ENCODE data around the gene ATP8A2.
"Not testable (repeated sequence)": the region's sequence is repeated elsewhere in the genome, so short reads cannot be mapped to it uniquely, and the experiment has no call there.

Gene ATP8A2

GRCh38 chr13:26041444-26041843, 669.7 kb downstream of the ATP8A2 start:
- DNase-seq (ENCODE audit: low spot score) = no peak

DNA sequence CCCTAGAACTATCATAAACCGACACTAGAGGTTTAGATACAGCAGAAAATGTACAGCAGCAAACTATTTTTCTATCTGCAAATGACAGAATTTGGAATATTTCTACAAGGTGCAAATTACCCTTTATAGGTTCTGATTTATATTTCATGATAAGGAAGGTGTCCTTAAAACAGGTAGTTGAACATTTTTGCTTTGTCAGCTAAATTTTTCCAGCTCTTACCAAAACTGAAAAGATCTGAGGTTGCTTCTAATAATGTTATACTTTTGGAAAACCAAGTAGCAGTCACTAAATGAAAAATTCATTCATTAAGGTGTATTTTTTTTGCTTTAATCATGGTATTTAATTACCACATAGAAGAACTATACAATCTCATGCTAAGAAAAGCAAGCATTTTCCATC, 671.0 kb downstream of the ATP8A2 start:
- no peak for DNase-seq (ENCODE audit: low spot score)

DNA sequence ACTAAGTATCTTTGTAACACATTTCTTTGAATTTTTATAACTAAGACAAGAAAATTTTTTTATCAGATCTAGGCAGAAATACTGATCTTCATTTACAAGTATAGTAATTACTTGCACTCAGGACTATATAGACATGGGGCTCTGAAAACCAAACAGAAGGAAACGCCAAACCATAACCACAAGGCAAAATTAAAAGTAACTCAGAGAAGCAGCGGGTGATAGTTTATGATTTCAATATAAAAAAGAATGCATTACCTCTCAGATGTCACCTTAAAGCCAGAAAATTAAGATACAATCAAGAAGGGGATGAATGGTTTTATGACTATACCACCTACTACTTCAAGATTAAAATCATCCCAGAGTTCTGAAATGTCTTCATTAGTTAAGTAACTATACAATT, 673.4 kb downstream of the ATP8A2 start:
- no peak for DNase-seq (ENCODE audit: low spot score)

GRCh38 chr13:26046639-26047038, 674.9 kb downstream of the ATP8A2 start:
- no peak for DNase-seq (ENCODE audit: low spot score)

DNA sequence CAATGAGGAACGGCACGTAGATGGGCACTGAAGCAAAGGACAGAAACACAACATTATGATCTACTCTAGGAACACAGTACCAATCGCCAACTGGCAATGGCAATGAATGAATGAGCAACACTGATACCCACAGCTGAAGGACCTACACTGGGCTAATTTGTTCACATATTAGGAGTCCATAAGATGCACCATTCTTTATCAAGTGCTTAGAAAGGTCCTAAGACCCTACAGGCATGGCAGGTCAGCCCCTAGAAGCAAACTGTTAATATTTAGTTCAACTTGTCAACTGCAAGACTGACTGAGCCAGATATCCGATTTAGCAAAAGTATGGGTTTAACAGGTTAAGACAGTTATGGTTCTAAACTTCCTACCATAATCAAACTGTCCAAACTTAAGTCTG, 675.3 kb downstream of the ATP8A2 start:
- DNase-seq (ENCODE audit: low spot score) = no peak

DNA sequence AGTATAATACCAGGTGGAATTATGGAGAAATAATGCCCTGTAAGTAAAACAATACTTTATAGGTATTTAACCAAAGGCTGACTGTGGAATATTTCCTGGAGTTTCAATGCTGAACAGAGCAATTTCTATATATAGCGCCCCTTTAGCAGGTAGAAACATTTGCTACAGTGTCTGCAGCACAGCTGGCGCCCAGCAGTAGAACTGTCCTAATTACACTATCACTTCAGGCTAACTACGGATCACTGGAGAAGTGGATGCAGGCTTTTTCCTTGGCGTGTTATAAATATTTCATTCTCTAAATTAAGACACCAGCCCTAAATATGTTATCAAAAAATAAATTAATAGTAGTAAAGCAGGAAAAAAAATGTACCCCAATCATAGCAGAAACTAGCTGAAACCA, 677.0 kb downstream of the ATP8A2 start:
- DNase-seq (ENCODE audit: low spot score) = no peak

GRCh38 chr13:26050568-26051230, 678.9 kb downstream of the ATP8A2 start:
- DNase-seq (ENCODE audit: low spot score) = peak; percentile 62

- DNase-seq (ENCODE audit: low spot score) = peak; percentile 49
These were observed 679.5 kb downstream of the ATP8A2 start for GRCh38 chr13:26051231-26051656.

- peak; percentile 66 for DNase-seq (ENCODE audit: low spot score)
These were observed 680.0 kb downstream of the ATP8A2 start, which contains the start of gene SHISA2 for GRCh38 chr13:26051657-26052311. Gene SHISA2 (minus strand): TSS chr13:26052016. CDS start chr13:26050975, 1,041 bp downstream.

DNA sequence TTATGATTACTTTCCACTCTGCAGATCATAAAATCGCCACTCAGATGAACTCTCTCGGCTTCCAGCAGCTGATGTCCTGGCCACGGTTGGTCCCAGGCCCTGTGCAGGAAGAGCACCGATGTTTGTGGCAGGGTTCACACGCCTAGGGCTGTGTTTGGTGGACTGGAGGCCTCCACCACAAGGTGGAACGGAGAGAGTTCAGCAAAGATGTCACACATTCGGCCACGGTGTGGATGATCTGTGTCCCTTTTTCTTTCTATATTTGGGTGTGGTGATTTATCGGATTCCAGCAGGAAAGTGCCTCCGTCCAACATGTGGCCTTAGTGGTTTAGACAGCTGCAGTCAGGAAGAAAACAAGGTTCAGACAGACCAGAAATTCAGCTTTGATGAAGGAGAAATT, 680.6 kb downstream of the ATP8A2 start:
- no peak for DNase-seq (ENCODE audit: low spot score)

GRCh38 chr13:26053418-26053980, 681.7 kb downstream of the ATP8A2 start:
- DNase-seq (ENCODE audit: low spot score) = no peak

DNA sequence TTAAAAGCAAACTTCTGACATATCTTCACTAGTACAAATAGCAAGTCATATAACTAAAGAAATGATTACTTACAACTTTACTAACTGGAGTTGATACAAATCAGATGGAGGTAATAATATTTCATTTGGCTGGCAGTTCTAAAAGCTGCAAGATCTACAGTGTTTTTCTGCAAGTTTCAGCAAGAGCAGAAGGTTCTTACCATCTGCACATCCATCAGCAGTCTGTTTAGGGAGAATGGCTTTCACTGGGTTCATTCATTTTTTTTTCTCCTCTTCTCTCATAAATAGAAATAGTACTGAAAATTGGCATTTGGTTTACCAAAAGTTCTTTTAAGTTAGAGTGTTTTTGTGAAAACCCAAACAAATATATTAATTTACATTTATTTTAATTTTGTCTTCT, 683.1 kb downstream of the ATP8A2 start:
- no peak for DNase-seq (ENCODE audit: low spot score)

- DNase-seq (ENCODE audit: low spot score) = no peak
These were observed 686.9 kb downstream of the ATP8A2 start for GRCh38 chr13:26058704-26059103.

DNA sequence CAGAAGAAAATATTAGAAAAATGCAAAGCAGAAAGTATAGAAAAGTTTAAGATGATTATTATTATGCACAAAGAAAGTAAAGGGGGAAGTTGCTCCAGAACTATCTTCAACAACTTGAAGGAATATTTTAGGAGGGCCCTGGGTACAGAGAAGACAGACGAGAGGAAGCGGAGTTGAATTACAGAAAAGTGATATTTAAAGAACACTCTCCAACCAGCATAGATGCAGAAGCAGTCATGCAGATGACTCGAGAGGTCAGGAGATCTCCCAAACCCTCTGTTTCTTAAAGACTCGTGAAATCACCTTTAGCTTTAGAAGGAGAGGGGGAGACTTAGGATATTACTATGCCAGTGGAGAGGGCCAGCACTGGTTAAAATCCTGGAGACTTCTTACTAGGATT, 688.6 kb downstream of the ATP8A2 start:
- no peak for DNase-seq (ENCODE audit: low spot score)

- no peak for DNase-seq (ENCODE audit: low spot score)
These were observed 689.5 kb downstream of the ATP8A2 start for GRCh38 chr13:26061256-26061655.

- no peak for DNase-seq (ENCODE audit: low spot score)
These were observed 690.2 kb downstream of the ATP8A2 start for GRCh38 chr13:26061947-26062346.

GRCh38 chr13:26062853-26063444, 691.2 kb downstream of the ATP8A2 start:
- peak; percentile 87 for DNase-seq (ENCODE audit: low spot score)

DNA sequence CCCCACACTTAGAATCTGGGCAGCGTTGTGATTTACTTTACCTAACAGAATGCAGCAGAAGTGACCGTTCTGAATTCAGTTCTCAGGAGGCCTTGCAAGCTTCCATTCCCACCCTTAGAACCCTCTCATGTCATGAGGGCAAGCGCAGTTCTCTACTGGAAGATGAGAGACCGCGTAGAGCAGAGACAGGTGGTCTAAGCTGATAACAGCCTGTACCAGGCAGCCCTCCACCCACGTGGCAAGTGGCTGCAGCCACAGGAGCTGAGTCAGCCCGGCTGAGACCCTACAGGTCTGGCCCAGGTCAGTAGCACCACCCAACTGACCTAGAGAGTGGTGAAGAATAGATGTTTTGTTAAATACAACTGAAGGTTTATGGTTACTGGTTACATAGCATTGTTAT, 694.7 kb downstream of the ATP8A2 start:
- DNase-seq (ENCODE audit: low spot score) = not testable (repeated sequence)

GRCh38 chr13:26067601-26068000, 695.8 kb downstream of the ATP8A2 start:
- no peak for DNase-seq (ENCODE audit: low spot score)

DNA sequence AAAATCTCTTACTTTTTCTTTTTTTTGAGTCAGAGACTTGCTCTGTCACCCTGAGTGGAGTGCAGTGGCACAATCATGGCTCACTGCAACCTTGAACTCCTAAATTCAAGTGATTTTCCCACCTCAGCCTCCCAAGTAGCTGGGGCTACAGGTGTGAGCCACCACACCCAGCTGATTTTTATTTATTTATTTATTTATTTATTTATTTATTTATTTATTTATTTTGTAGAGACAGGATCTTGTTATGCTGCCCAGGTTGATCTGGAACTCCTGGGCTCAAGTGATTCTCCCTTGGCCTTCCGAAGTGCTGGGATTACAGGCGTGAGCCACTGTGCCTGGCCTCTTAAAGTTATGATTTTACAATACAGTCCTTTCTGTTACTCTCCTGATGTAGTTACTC, 696.6 kb downstream of the ATP8A2 start:
- DNase-seq (ENCODE audit: low spot score) = not testable (repeated sequence)

DNA sequence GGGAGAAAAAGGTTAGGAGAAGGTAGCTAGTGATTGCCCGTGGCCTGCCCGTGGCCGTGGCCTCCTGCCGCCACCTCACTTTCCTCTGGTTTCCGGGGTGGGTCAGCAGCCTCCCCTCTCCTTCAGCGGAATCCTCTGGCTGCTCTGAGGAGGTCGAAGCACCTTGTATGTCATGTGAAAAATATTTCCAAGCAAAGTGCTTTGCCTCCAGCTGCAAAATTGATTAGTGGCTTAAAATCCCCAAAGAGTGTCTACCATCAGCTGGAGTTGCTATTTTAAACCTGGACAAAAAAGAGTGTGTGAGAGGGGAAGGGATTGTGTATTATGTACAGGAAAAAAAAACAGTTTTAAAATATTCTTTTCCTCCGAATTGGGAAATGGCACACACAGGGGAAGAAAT, 697.9 kb downstream of the ATP8A2 start:
- not testable (repeated sequence) for DNase-seq (ENCODE audit: low spot score)

DNA sequence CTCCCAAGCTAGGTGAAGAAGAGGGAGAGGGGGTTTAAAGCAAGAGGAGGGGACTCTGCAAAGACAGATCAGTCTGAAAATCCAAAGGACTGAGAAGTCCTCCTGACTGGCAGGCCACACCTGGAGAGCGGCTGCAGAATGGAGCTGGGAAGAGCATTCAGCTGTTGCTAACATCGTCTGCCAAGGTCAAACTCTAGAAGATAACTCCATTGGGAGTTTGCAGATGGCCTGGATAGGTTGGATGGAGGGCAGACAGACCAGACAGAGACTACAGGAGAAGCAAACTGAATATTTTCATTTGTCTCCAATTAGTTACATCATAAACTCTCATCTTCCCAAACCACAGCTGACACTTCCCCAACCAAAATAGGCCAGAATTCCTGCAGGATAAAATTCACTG, 699.9 kb downstream of the ATP8A2 start:
- no peak for DNase-seq (ENCODE audit: low spot score)

- peak; percentile 35 for DNase-seq (ENCODE audit: low spot score)
These were observed 700.6 kb downstream of the ATP8A2 start for GRCh38 chr13:26072335-26072734.
